Measurements from ENCODE around the gene ARHGEF38.
"Not testable (repeated sequence)": the region's sequence is repeated elsewhere in the genome, so short reads cannot be mapped to it uniquely, and the experiment has no call there.

ARHGEF38 gene

GRCh38 chr4:105694812-105695211 lies 142.4 kb downstream of the ARHGEF38 start:
- DNase-seq = not testable (repeated sequence)

GRCh38 chr4:105695832-105696231 lies 143.4 kb downstream of the ARHGEF38 start:
- DNase-seq; intact Hi-C loops (cut with DNase I): not testable (repeated sequence)

More at GRCh38 chr4:105694812-105695211, 142.4 kb downstream of the ARHGEF38 start:
- intact Hi-C loops (cut with DNase I) = not testable (repeated sequence)

- intact Hi-C loops (cut with DNase I) = no loop called here
- no peak for DNase-seq
Observed at GRCh38 chr4:105698607-105699006, 146.2 kb downstream of the ARHGEF38 start.

GRCh38 chr4:105707782-105708180 lies 155.4 kb downstream of the ARHGEF38 start:
- intact Hi-C loops (cut with DNase I) = loop anchor here (5.0 to 10.0 kb wide), 2 partner anchors 243 to 560 kb away; partner anchors contain the start of gene TET2
- DNase-seq = no peak

DNA sequence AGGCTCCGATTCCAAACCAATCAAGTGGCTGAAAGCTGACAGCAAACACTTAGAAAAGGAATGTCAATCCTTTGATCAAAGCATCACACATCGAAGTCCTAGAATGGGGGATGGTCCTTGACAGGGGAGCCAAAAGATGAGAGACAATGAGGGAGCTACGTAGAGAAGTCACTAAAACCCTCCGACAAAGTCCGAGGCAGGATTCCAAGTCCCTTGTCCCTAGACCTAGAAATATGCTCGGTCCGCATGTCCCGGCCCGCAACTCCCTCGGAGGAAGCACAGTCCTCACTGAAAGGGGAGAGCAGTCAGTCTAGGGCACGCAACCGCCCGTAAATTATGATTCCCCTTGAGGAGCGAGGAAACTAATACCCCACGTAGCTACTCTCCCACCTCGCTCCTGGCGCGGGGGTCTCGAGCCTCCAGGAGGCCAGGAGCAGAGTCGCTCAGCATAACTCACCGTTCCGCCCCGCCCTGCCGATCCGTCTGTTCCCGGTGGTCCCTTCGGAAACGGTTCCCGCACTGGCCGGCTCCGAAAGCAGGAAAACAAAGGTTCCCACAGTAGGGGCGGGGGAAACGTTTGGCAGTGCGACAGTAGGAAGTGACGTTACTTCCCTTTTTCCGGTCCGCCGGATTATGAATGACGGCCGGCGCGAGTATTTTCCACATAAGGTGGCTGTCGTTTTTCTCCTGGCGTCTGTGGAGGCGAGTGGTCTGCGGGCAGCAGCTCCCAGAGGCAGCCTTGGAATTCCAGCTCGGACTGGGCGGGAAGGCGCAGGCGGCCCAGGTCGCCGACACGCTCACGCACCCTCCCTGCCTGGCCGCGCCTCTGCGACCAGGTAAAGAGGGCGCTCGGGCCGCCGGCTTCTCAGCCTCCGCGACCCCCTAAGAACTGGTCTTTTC lies 156.0 kb downstream of the ARHGEF38 start, which contains the start of the genes GSTCD and INTS12:
Gene GSTCD (plus strand): TSS at position 604 of the 900 bp plus-strand sequence. CDS start 8,830 bp downstream, outside the sequence.
Gene INTS12 (minus strand): TSS at position 509 of the 900 bp plus-strand sequence. CDS start 8,684 bp downstream, outside the sequence.
- intact Hi-C loops (cut with DNase I) = loop anchor here (5.0 to 10.0 kb wide), 2 partner anchors 244 to 561 kb away; partner anchors contain the start of gene TET2
- DNase-seq = peak; percentile 89 to 98 (median 94)

DNA sequence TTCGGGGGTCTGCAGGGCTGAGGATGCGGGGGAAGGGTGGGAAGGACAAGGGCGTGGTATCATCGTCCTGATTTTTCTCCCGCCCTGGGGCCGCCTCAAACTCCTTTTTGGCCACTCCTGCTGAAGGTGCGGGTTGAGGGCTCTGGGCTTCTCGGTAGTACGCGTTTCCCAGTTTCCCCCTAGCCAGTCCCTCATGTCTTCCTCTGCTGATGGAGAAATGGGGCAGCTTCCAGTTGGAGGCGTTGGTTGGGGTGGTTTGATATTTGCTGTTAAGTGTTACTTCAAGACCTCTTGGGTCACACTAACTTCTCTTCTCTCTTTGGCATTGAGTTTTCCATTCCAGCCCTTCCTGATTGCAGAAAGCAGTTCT lies 156.6 kb downstream of the ARHGEF38 start:
- intact Hi-C loops (cut with DNase I) = loop anchor here (5.0 to 10.0 kb wide), 2 partner anchors 244 to 562 kb away; partner anchors contain the start of gene TET2
- DNase-seq = peak in 8 of 42 donors; percentile 4 to 53 (median 16)

DNA sequence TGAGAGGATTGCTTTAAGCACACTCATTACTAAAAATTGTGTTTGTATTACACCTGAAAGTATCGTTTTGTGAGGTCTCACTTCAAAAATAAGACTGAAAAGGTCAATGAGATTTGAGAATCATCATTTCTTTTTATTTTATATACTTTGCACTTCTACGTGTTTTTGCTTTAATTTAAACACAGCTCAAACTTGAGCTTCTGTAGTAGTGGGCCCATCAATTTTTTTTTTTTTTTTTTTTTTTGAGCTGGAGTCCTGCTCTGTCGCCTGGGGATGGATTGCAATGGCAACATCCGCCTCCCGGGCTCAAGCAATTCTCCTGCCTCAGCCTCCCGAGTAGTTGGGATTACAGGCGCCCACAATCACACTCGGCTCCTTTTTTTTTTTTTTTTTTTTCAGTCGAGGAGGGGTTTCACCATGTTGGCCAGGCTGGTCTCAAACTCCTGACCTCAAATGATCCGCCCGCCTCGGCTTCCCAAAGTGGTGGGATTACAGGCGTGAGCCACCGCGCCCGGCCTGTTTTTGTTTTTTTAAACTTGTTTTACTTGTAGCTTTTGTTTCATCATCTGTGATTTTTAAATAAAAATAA lies 157.7 kb downstream of the ARHGEF38 start:
- intact Hi-C loops (cut with DNase I) = no loop called here
- peak in 1 of 42 donors; percentile 32 for DNase-seq

- no peak for DNase-seq
- intact Hi-C loops (cut with DNase I) = no loop called here
Observed at GRCh38 chr4:105710678-105711077, 158.3 kb downstream of the ARHGEF38 start.

- intact Hi-C loops (cut with DNase I) = no loop called here
- DNase-seq = no peak
Observed at GRCh38 chr4:105712766-105713165, 160.3 kb downstream of the ARHGEF38 start.

- intact Hi-C loops (cut with DNase I) = no loop called here
- no peak for DNase-seq
Observed at GRCh38 chr4:105714071-105714521, 161.7 kb downstream of the ARHGEF38 start.

- intact Hi-C loops (cut with DNase I) = no loop called here
Observed at GRCh38 chr4:105714932-105715331, 162.5 kb downstream of the ARHGEF38 start.

DNA sequence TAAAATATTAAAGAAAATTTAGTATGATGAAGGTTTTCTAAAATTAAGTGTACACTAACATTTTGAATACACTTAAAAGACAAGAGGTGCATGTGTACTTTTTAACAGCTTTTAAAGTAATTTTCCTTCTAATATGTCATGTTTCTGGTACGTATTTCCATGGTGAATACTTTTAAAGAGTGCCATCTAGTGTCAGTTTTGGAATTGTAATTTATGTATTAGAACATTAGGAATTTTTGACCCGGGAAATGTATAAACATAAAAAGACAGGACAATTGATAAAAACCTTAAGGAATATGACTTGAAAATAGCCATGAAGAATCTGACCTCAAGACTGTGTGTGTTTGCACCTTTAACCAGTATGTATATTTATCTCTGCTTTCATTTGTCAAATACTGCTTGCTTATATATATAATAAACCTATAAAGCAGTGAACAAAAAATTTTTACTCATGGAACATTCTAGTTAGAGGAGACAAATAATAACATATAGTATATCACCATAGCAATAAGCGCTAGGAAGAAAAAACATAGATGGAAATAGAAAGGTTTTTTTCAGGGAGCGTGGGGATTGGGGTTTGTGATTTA lies 163.4 kb downstream of the ARHGEF38 start:
- no peak for DNase-seq
- intact Hi-C loops (cut with DNase I) = no loop called here

More at GRCh38 chr4:105714932-105715331, 162.5 kb downstream of the ARHGEF38 start:
- no peak for DNase-seq

- DNase-seq = no peak
- intact Hi-C loops (cut with DNase I) = no loop called here
Observed at GRCh38 chr4:105719204-105719603, 166.8 kb downstream of the ARHGEF38 start.

DNA sequence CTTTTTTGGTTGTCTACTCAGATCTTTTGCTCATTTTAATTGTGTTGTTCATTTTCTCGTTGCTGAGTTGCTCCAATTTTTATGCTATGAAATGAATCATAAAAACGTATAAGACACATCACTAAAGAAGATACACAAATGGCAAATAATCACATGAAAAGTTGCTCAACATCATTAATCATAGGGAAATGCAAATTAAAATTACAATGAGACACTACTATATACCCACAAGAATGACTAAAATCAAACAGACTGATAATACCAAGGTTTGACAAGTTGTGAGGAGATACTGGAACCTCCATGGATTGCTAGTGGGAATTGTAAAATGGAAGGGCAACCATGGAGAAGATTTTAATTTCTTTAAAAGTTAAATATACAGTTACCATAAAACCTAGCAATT lies 173.2 kb downstream of the ARHGEF38 start:
- intact Hi-C loops (cut with DNase I) = no loop called here
- DNase-seq = no peak

- DNase-seq; intact Hi-C loops (cut with DNase I): not testable (repeated sequence)
Observed at GRCh38 chr4:105729895-105730294, 177.5 kb downstream of the ARHGEF38 start.
